Activated CD8-positive, alpha-beta memory T cell treated with anti-CD3 and anti-CD28 coated beads, Interleukin-2, amount 10 ng/mL, durations not matched to agents 7 days and 5 days (primary cell): ENCODE measurements around the gene NOS2. TPM values are rescaled to one million over a fixed set of nuclear protein-coding genes. Genes with fewer than 3 reads are reported as not detected.
"Not testable (repeated sequence)": the region's sequence is repeated elsewhere in the genome, so short reads cannot be mapped to it uniquely, and the experiment has no call there.

Experiments used
- ATAC-seq: fragments of 150-1000 bp; cut with Tn5 transposase; one replicate; pipeline ENCODE4 v1.10.0; 2021; ENCODE audit warnings: moderate library complexity
- CTCF ChIA-PET: fragments of 350-600 bp; sonication (Branson Sonifier 250); formaldehyde crosslinking; loops from one replicate; lab custom pipeline; 2021; ENCODE audit warnings: antibody characterized with exemption; lab: Charles Lee
- DNase-seq: peaks from one replicate; pipeline ENCODE4 v3.0.0-alpha.2; 2020
- H3K27ac Mint-ChIP-seq: one replicate; pipeline ENCODE4 v1.8.0; 2021; ENCODE audit warnings: mild to moderate bottlenecking, mixed read lengths
- H3K27me3 Mint-ChIP-seq: one replicate; pipeline ENCODE4 v1.8.0; 2021; ENCODE audit warnings: mixed read lengths
- H3K36me3 Mint-ChIP-seq: one replicate; pipeline ENCODE4 v1.8.0; 2021; ENCODE audit warnings: mild to moderate bottlenecking, mixed read lengths
- H3K4me1 Mint-ChIP-seq: one replicate; pipeline ENCODE4 v1.8.0; 2021; ENCODE audit warnings: mixed read lengths
- H3K4me3 Mint-ChIP-seq: one replicate; pipeline ENCODE4 v1.8.0; 2021; ENCODE audit warnings: mild to moderate bottlenecking, moderate library complexity, mixed read lengths
- H3K9me3 Mint-ChIP-seq: one replicate; pipeline ENCODE4 v1.8.0; 2022; ENCODE audit warnings: low read depth, mixed read lengths
- total RNA-seq, 2 experiments: library from RNA; stranded (reverse); gene quantifications; one replicate each; pipeline ENCODE4 v1.2.3, GENCODE V29; 2021

NOS2 gene
- under 1 TPM in 1 of 2 experiments, not detected in 1; 0.06 TPM for total RNA-seq

GRCh38 chr17:27800522-27800921, at the start of gene NOS2:
Gene NOS2 (minus strand): TSS chr17:27800529. CDS start chr17:27798809, 1,720 bp downstream.
- H3K4me3 Mint-ChIP-seq, result no peak within 1 kb of the TSS
- no peaks in the 10 kb centered on the region for H3K9me3 Mint-ChIP-seq
- no peaks in the 10 kb centered on the region for H3K36me3 Mint-ChIP-seq
- CTCF ChIA-PET, result interaction anchor here (0.9 to 19.2 kb wide), 3 partner anchors 40 to 91 kb away, joined by 4 to 571 read pairs (median 183); partner anchors contain the start of gene LYRM9
- peaks cover 6% of the 10 kb centered on the region for H3K4me1 Mint-ChIP-seq
- no peak for ATAC-seq
- peaks cover 24% of the 10 kb centered on the region for H3K27me3 Mint-ChIP-seq
- no peak within 1 kb of the TSS for H3K27ac Mint-ChIP-seq
- no peak for DNase-seq

DNA sequence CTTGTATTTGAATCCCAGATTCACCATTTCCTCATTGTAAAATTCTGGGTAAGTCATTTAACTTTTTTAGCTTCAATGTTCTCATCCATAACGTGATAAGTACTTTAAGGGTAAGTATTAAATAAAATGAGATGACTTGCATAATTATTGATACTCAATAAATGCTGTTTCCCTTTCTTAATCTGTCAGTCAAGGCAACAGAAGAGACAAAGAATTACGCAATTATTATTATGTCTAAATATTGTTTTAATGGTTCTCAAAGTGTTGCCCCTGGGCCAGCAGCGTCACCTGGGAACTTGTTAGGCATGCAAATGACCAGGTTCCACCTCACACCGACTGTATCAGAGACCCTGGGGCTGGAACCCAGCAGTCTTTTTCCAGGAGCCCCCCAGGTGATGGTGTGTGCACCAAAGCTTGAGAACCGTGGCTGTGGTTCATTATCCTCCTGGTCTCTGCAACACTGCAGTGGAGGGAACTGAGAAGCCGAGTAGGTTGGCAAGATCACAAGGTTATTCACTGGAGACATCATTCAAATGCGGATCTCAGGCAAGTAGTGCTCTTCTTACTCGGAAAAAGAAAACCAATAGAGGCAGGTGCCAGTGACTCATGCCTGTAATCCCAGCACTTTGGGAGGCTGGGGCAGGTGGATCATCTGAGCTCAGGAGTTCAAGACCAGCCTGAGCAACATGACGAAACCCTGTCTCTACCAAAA, 49.3 kb upstream of the NOS2 start:
- no peak for ATAC-seq
- CTCF ChIA-PET, result interaction anchor here (1.1 kb wide), 1 partner anchor 30 kb away, joined by 3 read pairs; no protein-coding TSS in a partner anchor

GRCh38 chr17:27848931-27849330, 48.6 kb upstream of the NOS2 start:
- Mint-ChIP-seq H3K9me3 (no peaks in the 10 kb centered on the region), H3K27me3 (no peaks in the 10 kb centered on the region), H3K4me1 (peaks cover 30% of the 10 kb centered on the region), H3K4me3 (no peak overlapping the region), H3K27ac (no peak overlapping the region), H3K36me3 (peaks cover 4% of the 10 kb centered on the region)
- ATAC-seq (no peak), DNase-seq (no peak)
- CTCF ChIA-PET, result interaction anchor here (1.1 kb wide), 1 partner anchor 30 kb away, joined by 3 read pairs; no protein-coding TSS in a partner anchor

More for the DNA sequence above, 49.3 kb upstream of the NOS2 start:
- no peaks in the 10 kb centered on the region for H3K9me3 Mint-ChIP-seq
- no peak overlapping the region for H3K4me3 Mint-ChIP-seq
- peaks cover 30% of the 10 kb centered on the region for H3K4me1 Mint-ChIP-seq
- H3K27ac Mint-ChIP-seq, result no peak overlapping the region
- H3K36me3 Mint-ChIP-seq, result peaks cover 4% of the 10 kb centered on the region
- no peak for DNase-seq
- no peaks in the 10 kb centered on the region for H3K27me3 Mint-ChIP-seq

DNA sequence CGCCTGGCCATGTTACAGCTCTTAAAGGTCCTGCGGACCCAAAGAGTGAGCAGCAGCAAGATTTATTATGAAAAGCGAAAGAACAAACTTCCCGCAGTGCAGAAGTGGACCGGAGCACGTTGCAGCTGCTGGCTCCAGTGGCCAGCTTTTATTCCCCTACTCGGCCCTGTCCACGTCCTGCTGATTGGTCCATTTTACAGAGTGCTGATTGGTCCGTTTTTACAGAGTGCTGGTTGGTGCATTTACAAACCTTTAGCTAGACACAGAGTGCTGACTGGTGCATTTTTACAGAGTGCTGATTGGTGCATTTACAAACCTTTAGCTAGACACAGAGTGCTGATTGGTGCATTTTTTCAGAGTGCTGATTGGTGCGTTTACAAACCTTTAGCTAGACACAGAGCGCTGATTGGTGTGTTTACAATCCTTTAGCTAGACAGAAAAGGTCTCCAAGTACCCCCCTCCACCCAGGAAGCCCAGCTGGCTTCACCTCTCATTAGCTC, 46.5 kb upstream of the NOS2 start:
- H3K36me3 Mint-ChIP-seq, DNase-seq, H3K27me3 Mint-ChIP-seq, H3K9me3 Mint-ChIP-seq: not testable (repeated sequence)
- peak; percentile 22 for ATAC-seq
- peaks cover 30% of the 10 kb centered on the region for H3K4me1 Mint-ChIP-seq
- peak overlapping the region; percentile 71 for H3K4me3 Mint-ChIP-seq
- peak overlapping the region; percentile 83 for H3K27ac Mint-ChIP-seq
- CTCF ChIA-PET, result interaction anchor here (1.0 to 2.4 kb wide), 11 partner anchors 10 to 556 kb away, joined by 3 to 13 read pairs (median 5); partner anchors contain the start of gene LYRM9

GRCh38 chr17:27846042-27846655, 45.8 kb upstream of the NOS2 start:
- ATAC-seq, result peak; percentile 73
- no peaks in the 10 kb centered on the region for H3K9me3 Mint-ChIP-seq
- CTCF ChIA-PET, result interaction anchor here (1.0 to 2.4 kb wide), 9 partner anchors 10 to 555 kb away, joined by 3 to 13 read pairs (median 6); partner anchors contain the start of gene LYRM9
- peak overlapping the region; percentile 71 for H3K4me3 Mint-ChIP-seq
- peaks cover 4% of the 10 kb centered on the region for H3K36me3 Mint-ChIP-seq
- peak; percentile 73 for DNase-seq
- H3K4me1 Mint-ChIP-seq, result peaks cover 30% of the 10 kb centered on the region
- H3K27ac Mint-ChIP-seq, result peak overlapping the region; percentile 83
- H3K27me3 Mint-ChIP-seq, result no peaks in the 10 kb centered on the region

DNA sequence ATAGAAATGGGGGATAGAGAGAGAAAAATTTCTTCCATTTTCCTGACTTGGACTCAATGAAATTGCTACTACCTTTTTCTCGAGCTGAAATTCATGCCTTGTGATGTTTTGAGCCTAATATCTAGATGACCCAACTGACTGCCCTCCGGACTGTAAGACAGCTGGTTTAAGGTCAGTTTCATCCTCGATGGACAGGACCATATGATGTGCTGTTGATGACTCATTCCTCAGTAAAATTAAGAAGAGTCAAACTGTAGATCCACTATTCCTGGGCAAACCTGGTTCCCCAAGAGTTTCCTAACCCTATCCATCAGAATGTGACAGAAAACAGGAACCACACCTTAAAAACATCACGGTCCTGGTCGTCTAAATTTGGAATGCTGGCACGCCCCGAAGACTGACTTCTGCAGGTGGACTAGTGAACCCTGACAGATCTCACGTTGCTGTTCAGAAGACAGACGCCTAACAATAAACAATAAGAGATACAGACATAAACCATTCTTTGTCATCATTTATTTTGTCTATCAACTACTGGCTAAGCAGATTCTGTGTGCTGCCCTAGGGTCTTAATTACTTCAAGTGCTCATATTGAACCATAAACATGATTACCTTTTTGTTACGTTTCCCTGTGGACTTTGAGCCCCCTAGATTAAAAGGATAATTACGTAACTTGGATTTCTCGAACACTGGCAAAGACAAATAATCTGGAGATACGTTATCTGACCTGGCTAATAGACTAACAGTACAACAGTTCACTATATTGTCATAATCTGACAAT, 45.1 kb upstream of the NOS2 start:
- ATAC-seq, result no peak
- Mint-ChIP-seq H3K9me3 (no peaks in the 10 kb centered on the region), H3K27ac (no peak overlapping the region), H3K4me1 (peaks cover 30% of the 10 kb centered on the region), H3K4me3 (no peak overlapping the region), H3K27me3 (no peaks in the 10 kb centered on the region), H3K36me3 (peaks cover 4% of the 10 kb centered on the region)
- no peak for DNase-seq
- CTCF ChIA-PET, result interaction anchor here (1.2 to 3.7 kb wide), 4 partner anchors 37 to 40 kb away, joined by 6 to 16 read pairs (median 10); no protein-coding TSS in a partner anchor

- H3K4me1 Mint-ChIP-seq, result peaks cover 6% of the 10 kb centered on the region
- DNase-seq, result no peak
- H3K27me3 Mint-ChIP-seq, result no peaks in the 10 kb centered on the region
- H3K36me3 Mint-ChIP-seq, result no peaks in the 10 kb centered on the region
- no peaks in the 10 kb centered on the region for H3K9me3 Mint-ChIP-seq
- no peak overlapping the region for H3K27ac Mint-ChIP-seq
- H3K4me3 Mint-ChIP-seq, result no peak overlapping the region
- CTCF ChIA-PET, result no interaction called here
- no peak for ATAC-seq
These were observed 40.4 kb upstream of the NOS2 start for GRCh38 chr17:27840688-27841087.

GRCh38 chr17:27840406-27840678, 40.0 kb upstream of the NOS2 start:
- H3K27me3 Mint-ChIP-seq, result not testable (repeated sequence)

DNA sequence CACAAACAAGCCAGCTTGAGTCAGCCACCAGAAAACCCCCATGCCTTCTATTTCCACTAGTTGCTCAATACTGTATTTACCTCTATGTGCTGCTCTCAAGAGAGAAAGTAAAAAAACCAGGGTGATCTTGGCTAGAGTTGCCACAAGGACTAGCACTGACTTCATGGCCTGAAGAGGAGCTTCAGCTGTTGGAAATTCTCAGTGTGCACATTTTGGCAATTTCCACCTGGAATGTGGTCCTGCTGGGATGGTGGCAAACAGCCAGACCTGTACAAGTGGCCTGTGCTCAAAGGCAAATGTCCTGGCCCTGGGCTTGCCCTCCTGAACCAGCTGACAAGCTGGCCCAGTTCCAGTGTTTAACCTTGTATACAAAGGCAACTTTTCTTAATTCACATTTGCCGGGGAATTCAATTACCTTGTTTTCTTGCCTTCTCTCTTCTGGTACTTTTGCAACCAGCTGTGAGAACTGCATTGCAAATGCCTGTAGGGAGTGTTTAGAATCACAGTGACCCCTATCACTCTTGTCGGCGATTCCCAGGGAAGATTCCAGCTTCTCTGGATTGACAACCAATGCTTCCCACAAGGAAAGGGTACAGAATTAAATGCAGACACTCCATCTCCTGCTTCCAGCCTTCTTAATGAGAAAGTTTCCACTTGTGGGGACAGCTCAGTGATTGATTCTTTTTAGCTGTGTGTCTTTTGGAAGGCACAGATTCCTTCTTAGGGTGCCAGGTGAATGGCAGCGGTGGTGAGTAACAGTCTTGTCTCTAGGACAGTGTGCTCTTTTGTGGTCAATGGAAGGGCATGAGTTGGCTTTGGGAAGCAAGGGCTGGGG, 39.5 kb upstream of the NOS2 start:
- H3K27me3 Mint-ChIP-seq, CTCF ChIA-PET, H3K4me3 Mint-ChIP-seq, ATAC-seq, H3K36me3 Mint-ChIP-seq, H3K27ac Mint-ChIP-seq, DNase-seq, H3K9me3 Mint-ChIP-seq, H3K4me1 Mint-ChIP-seq: not testable (repeated sequence)

More at GRCh38 chr17:27840406-27840678, 40.0 kb upstream of the NOS2 start:
- ATAC-seq, H3K9me3 Mint-ChIP-seq, H3K27ac Mint-ChIP-seq, H3K36me3 Mint-ChIP-seq, H3K4me3 Mint-ChIP-seq, CTCF ChIA-PET, DNase-seq, H3K4me1 Mint-ChIP-seq: not testable (repeated sequence)

DNA sequence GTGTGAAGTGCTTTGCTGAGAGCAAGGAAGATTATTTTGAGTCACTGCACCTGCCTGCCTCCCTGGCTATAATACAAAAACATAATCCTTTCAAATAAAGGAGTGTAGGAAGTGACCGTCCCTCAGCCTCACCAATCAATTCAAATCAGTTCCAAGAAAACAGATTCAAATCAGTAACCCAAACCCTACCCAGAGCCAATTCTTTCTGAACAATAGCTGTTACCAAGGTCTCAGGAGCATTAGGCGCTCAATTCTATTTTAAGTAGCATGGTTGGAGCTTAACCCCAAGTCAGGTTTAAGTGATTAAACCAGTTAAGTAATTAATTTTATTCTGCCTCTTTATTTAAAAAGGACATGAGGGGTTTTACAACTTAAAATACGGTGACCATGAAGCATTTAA, 38.3 kb upstream of the NOS2 start:
- not testable (repeated sequence) for H3K27ac Mint-ChIP-seq, H3K4me1 Mint-ChIP-seq, H3K9me3 Mint-ChIP-seq

GRCh38 chr17:27837769-27838168, 37.4 kb upstream of the NOS2 start:
- H3K4me1 Mint-ChIP-seq, DNase-seq, H3K27me3 Mint-ChIP-seq, ATAC-seq, H3K36me3 Mint-ChIP-seq, CTCF ChIA-PET, H3K27ac Mint-ChIP-seq, H3K9me3 Mint-ChIP-seq, H3K4me3 Mint-ChIP-seq: not testable (repeated sequence)

More for the DNA sequence above, 38.3 kb upstream of the NOS2 start:
- DNase-seq, CTCF ChIA-PET, H3K4me3 Mint-ChIP-seq, H3K36me3 Mint-ChIP-seq, H3K27me3 Mint-ChIP-seq, ATAC-seq: not testable (repeated sequence)

DNA sequence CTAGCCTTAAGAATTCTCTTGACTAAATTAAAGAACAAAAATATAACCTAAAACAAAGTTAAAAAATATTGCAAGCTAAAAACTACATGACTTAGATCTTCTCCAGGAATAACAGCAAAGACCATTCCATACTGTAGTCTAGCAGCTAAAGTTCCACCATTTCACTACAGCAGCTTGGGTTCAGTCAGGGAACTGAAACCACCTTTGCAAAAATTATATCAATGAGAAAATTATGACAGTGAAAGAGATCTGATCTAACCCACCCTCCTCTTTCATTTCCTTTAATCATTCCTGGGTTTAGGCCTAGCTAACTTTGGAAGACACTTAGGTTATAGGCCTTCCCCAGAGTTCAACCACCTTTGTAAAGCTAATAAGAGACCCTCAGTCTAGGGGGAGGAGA, 36.3 kb upstream of the NOS2 start:
- no peaks in the 10 kb centered on the region for H3K27me3 Mint-ChIP-seq
- CTCF ChIA-PET, result interaction anchor here (1.4 kb wide), 1 partner anchor 10 kb away, joined by 3 read pairs; no protein-coding TSS in a partner anchor
- peaks cover 5% of the 10 kb centered on the region for H3K36me3 Mint-ChIP-seq
- DNase-seq (no peak), ATAC-seq (no peak)
- no peak overlapping the region for H3K4me3 Mint-ChIP-seq
- H3K4me1 Mint-ChIP-seq, result no peaks in the 10 kb centered on the region
- H3K27ac Mint-ChIP-seq, result no peak overlapping the region
- H3K9me3 Mint-ChIP-seq, result peaks cover 3% of the 10 kb centered on the region
